ENCODE results near the gene SLC51B. TPM values are rescaled to one million over a fixed set of nuclear protein-coding genes. Genes with fewer than 3 reads are reported as not detected.

SLC51B gene
- total RNA-seq, 1 experiment from 2014 or later: not detected

- TF ChIP-seq FOSL1 (IDR thresholded peaks at IDR 0.05; ENCODE audit: low read depth): no peak
- no peak for TF ChIP-seq MAX (IDR thresholded peaks at IDR 0.05)
- no peak for TF ChIP-seq ZFX (IDR thresholded peaks at IDR 0.05)
- H3K79me2 ChIP-seq (ENCODE audit: insufficient read depth, low read length): no peaks in the 10 kb centered on the region
- no peak for ATAC-seq
- no peaks in the 10 kb centered on the region for H3K36me3 ChIP-seq (ENCODE audit: control insufficient read depth in 1 of 2, insufficient read depth in 2 of 2, low read length in 2 of 2)
- H3K27ac ChIP-seq (ENCODE audit: low read depth, low read length): no peak overlapping the region
- no peaks in the 10 kb centered on the region for H3K9me3 ChIP-seq (ENCODE audit: control insufficient read depth in 1 of 2, insufficient read depth in 1 of 2, low read depth in 1 of 2, low read length in 2 of 2)
- H3K27me3 ChIP-seq (ENCODE audit: insufficient read depth, low read length): peaks cover 7% of the 10 kb centered on the region; the same call in 1 of the 2 replicates
- H3K9me2 ChIP-seq (ENCODE audit: insufficient read depth): no peaks in the 10 kb centered on the region
- DNase-seq (ENCODE audit: low read depth, low spot score): no peak
- no peak overlapping the region for H3K9ac ChIP-seq (ENCODE audit: low read length)
- H3K4me1 ChIP-seq (ENCODE audit: control insufficient read depth in 1 of 2, insufficient read depth in 2 of 2, low read length in 2 of 2): peaks cover 3 to 13% of the 10 kb centered on the region in 2 experiments; a peak in 2 of 4 replicates
- RAD21 ChIA-PET (ENCODE audit: low non-redundant PET in 1 of 2, low total read pairs in 2 of 2, uncharacterized antibody in 2 of 2, unreplicated experiment in 2 of 2): no interaction called here
- no peaks in the 10 kb centered on the region for H4K20me1 ChIP-seq (ENCODE audit: insufficient read depth)
- POLR2A ChIA-PET: no interaction called here
- BruUV-seq (replicated peaks): no TSS peak
- no peak overlapping the region for H2AFZ ChIP-seq (ENCODE audit: low read depth, low read length, poor library complexity, severe bottlenecking)
- CTCF ChIA-PET: interaction anchor here (1.4 to 2.5 kb wide), 3 partner anchors 19 to 49 kb away, joined by 4 to 7 read pairs (median 6); no protein-coding TSS in a partner anchor
- H3K4me2 ChIP-seq (ENCODE audit: low read length): no peak overlapping the region
- intact Hi-C loops (cut with micrococcal nuclease): no loop called here
- H3K4me3 ChIP-seq (replicated peaks in 1 of 2; ENCODE audit: low read depth in 1 of 2, low read length in 2 of 2): no peak overlapping the region
Measured at GRCh38 chr15:65082303-65082953, 37.2 kb downstream of the SLC51B start.

- H3K36me3 ChIP-seq (ENCODE audit: control insufficient read depth in 1 of 2, insufficient read depth in 2 of 2, low read length in 2 of 2): no peaks in the 10 kb centered on the region
- peaks cover under 1 to 6% of the 10 kb centered on the region in 2 experiments; a peak in 2 of 4 replicates for H3K4me1 ChIP-seq (ENCODE audit: control insufficient read depth in 1 of 2, insufficient read depth in 2 of 2, low read length in 2 of 2)
- no peaks in the 10 kb centered on the region for H3K79me2 ChIP-seq (ENCODE audit: insufficient read depth, low read length)
- intact Hi-C loops (cut with micrococcal nuclease): no loop called here
- H3K9ac ChIP-seq (ENCODE audit: low read length): no peak overlapping the region
- H3K27me3 ChIP-seq (ENCODE audit: insufficient read depth, low read length): peaks cover 7% of the 10 kb centered on the region; the same call in 1 of the 2 replicates
- TF ChIP-seq ATF3 (IDR thresholded peaks at IDR 0.05): no peak
- no peak for TF ChIP-seq EZH2 (IDR thresholded peaks at IDR 0.05)
- TF ChIP-seq REST (IDR thresholded peaks at IDR 0.05; ENCODE audit: low read depth): no peak
- TF ChIP-seq EZH2phosphoT487 (IDR thresholded peaks at IDR 0.05; ENCODE audit: borderline replicate concordance): no peak
- no peak for TF ChIP-seq YY1 (IDR thresholded peaks at IDR 0.05; ENCODE audit: extremely low read depth, insufficient replicate concordance, low read depth, low read length)
- TF ChIP-seq TCF7L2 (IDR thresholded peaks at IDR 0.05; ENCODE audit: borderline replicate concordance, extremely low read depth, insufficient read depth, insufficient read length): no peak
- no peak for TF ChIP-seq JUND (IDR thresholded peaks at IDR 0.05)
- no peak for TF ChIP-seq RAD21 (IDR thresholded peaks at IDR 0.05; ENCODE audit: low read depth)
- TF ChIP-seq ZBTB33 (IDR thresholded peaks at IDR 0.05; ENCODE audit: extremely low read depth, insufficient replicate concordance, low read length): no peak
- CTCF ChIA-PET: interaction anchor here (0.5 to 2.5 kb wide), 4 partner anchors 20 to 50 kb away, joined by 3 to 7 read pairs (median 4); no protein-coding TSS in a partner anchor
- RAD21 ChIA-PET (ENCODE audit: low non-redundant PET in 1 of 2, low total read pairs in 2 of 2, uncharacterized antibody in 2 of 2, unreplicated experiment in 2 of 2): no interaction called here
- BruUV-seq (replicated peaks): no TSS peak
- no peak for ATAC-seq
- no peak overlapping the region for H3K27ac ChIP-seq (ENCODE audit: low read depth, low read length)
- no peaks in the 10 kb centered on the region for H3K9me2 ChIP-seq (ENCODE audit: insufficient read depth)
- no peak overlapping the region for H2AFZ ChIP-seq (ENCODE audit: low read depth, low read length, poor library complexity, severe bottlenecking)
- no peak overlapping the region for H3K4me3 ChIP-seq (replicated peaks in 1 of 2; ENCODE audit: low read depth in 1 of 2, low read length in 2 of 2)
- POLR2A ChIA-PET: no interaction called here
- H4K20me1 ChIP-seq (ENCODE audit: insufficient read depth): no peaks in the 10 kb centered on the region
- no peak overlapping the region for H3K4me2 ChIP-seq (ENCODE audit: low read length)
- DNase-seq (ENCODE audit: low read depth, low spot score): no peak
- no peaks in the 10 kb centered on the region for H3K9me3 ChIP-seq (ENCODE audit: control insufficient read depth in 1 of 2, insufficient read depth in 1 of 2, low read depth in 1 of 2, low read length in 2 of 2)
Measured at GRCh38 chr15:65083262-65083701, 38.1 kb downstream of the SLC51B start.

All from HCT116 (cell line).